Cardiac atrium fibroblast (primary cell): ENCODE results near the gene KRT78. TPM values are rescaled to one million over a fixed set of nuclear protein-coding genes. Genes with fewer than 3 reads are reported as not detected.

ENCODE experiments used
- total RNA-seq: library from RNA; depleted of rRNA; stranded (reverse); fragments of >200 nt; gene quantifications from 2 replicates; pipeline ENCODE4 v1.2.3, GENCODE V29; 2015

Gene KRT78
- not detected in 2 replicates for total RNA-seq

GRCh38 chr12:52848661-52849255 lies at the start of gene KRT78:
KRT78 (minus strand) TSS chr12:52848994; CDS start chr12:52848930, 64 bp downstream.

GRCh38 chr12:52833922-52834726 lies 14.7 kb downstream of the KRT78 start, which contains the start of gene KRT79:
KRT79 (minus strand) TSS chr12:52834311; CDS start chr12:52834260, 51 bp downstream.

GRCh38 chr12:52813885-52814709 lies 34.7 kb downstream of the KRT78 start, which contains the start of gene KRT4:
KRT4 (minus strand) TSS chr12:52814116; CDS start chr12:52814058, 58 bp downstream.

GRCh38 chr12:52795694-52796428 lies 52.9 kb downstream of the KRT78 start, which contains the start of gene KRT3:
KRT3 (minus strand) TSS chr12:52796117; CDS start chr12:52796042, 75 bp downstream.

Other genes starting within 250 kb of the KRT78 start
- not detected in 2 replicates for gene KRT72, start 247.5 kb downstream of the KRT78 start, total RNA-seq
- gene KRT73, start 230.4 kb downstream of the KRT78 start, total RNA-seq: not detected in 2 replicates
- not detected in 2 replicates for gene KRT2, start 196.8 kb downstream of the KRT78 start, total RNA-seq
- not detected in 2 replicates for gene KRT1, start 168.6 kb downstream of the KRT78 start, total RNA-seq
- not detected in 2 replicates for gene KRT77, start 145.5 kb downstream of the KRT78 start, total RNA-seq
- gene KRT76, start 71.6 kb downstream of the KRT78 start, total RNA-seq: not detected in 2 replicates
- not detected in 2 replicates for gene KRT3, start 52.9 kb downstream of the KRT78 start, total RNA-seq
- not detected in 2 replicates for gene KRT4, start 34.9 kb downstream of the KRT78 start, total RNA-seq
- gene KRT79, start 14.7 kb downstream of the KRT78 start, total RNA-seq: not detected in 2 replicates
- gene KRT8, start 56.1 kb upstream of the KRT78 start, total RNA-seq: 12.8 and 17.9 TPM in 2 replicates
- gene KRT18, start 100.1 kb upstream of the KRT78 start, total RNA-seq: 241 and 333 TPM in 2 replicates
- 547 and 594 TPM in 2 replicates for gene EIF4B, start 157.5 kb upstream of the KRT78 start, total RNA-seq
- 99.6 and 100 TPM in 2 replicates for gene TNS2, start 201.1 kb upstream of the KRT78 start, total RNA-seq
- 24.3 and 27.1 TPM in 2 replicates for gene SPRYD3, start 230.4 kb upstream of the KRT78 start, total RNA-seq
- gene IGFBP6, start 248.7 kb upstream of the KRT78 start, total RNA-seq: 275 and 379 TPM in 2 replicates